Measurements from ENCODE around the gene TMBIM1. TPM values are rescaled to one million over a fixed set of nuclear protein-coding genes. Genes with fewer than 3 reads are reported as not detected.

Gene TMBIM1
- total and polyA plus RNA-seq, 9 of the 15 experiments (the other 6 are each of a cell fraction or from before 2014, with no cell fraction given), result 14.2 to 105 (median 47.0) TPM

DNA sequence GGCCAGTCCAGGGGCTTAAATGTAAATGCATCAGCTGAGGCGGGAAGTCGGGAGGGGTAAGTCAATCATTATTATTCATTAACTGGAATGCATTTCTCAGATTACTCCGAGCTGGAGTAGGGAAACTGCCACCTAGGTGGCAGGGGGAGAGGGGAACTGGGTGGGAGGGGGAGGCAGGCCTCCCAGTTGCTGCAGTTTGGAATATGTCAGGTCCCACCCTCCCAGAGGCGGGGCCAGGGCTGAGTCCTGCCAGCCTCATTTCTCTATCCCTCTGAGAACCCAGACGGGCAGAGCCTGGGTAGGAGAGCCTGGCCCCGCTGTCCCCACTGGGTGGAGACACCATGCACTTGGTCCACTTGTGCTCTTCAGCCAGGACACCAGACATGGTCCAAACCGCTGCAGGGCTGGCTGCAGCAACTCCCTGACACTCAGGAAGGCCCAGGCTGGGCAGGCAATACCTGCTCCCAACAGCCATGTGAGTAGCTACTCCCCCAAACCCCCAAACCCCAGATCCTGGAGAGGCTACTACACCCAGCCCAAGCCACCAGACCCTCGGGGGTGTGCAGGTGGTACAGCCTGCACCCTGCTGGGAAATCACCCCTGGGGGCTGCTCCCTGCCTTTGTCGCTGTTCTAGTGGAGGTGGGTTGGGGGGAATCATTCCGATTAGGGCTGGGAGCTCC lies 31.4 kb downstream of the TMBIM1 start, which contains the start of gene GPBAR1:
Gene GPBAR1 (plus strand): TSS at position 274 of the 681 bp plus-strand sequence. CDS start 1,710 bp downstream, outside the sequence.
- WGBS (ENCODE audit: insufficient coverage, low coverage, missing lambda C conversion rate), result 33% methylated on average over 4 of the region's 10 CpGs
- no peak within 1 kb of the TSS for H3K27ac ChIP-seq (ENCODE audit: extremely low read depth, low read depth, low read length)
- TF ChIP-seq MBD2 (IDR thresholded peaks at IDR 0.05; ENCODE audit: borderline replicate concordance, low read depth), result no peak
- no peak for TF ChIP-seq CTBP1 (IDR thresholded peaks at IDR 0.05; ENCODE audit: borderline replicate concordance)
- TF ChIP-seq, protein P1, sequence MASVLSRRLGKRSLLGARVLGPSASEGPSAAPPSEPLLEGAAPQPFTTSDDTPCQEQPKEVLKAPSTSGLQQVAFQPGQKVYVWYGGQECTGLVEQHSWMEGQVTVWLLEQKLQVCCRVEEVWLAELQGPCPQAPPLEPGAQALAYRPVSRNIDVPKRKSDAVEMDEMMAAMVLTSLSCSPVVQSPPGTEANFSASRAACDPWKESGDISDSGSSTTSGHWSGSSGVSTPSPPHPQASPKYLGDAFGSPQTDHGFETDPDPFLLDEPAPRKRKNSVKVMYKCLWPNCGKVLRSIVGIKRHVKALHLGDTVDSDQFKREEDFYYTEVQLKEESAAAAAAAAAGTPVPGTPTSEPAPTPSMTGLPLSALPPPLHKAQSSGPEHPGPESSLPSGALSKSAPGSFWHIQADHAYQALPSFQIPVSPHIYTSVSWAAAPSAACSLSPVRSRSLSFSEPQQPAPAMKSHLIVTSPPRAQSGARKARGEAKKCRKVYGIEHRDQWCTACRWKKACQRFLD (CRISPR knock-in tag; IDR thresholded peaks at IDR 0.05), result no peak
- TF ChIP-seq, protein P2, sequence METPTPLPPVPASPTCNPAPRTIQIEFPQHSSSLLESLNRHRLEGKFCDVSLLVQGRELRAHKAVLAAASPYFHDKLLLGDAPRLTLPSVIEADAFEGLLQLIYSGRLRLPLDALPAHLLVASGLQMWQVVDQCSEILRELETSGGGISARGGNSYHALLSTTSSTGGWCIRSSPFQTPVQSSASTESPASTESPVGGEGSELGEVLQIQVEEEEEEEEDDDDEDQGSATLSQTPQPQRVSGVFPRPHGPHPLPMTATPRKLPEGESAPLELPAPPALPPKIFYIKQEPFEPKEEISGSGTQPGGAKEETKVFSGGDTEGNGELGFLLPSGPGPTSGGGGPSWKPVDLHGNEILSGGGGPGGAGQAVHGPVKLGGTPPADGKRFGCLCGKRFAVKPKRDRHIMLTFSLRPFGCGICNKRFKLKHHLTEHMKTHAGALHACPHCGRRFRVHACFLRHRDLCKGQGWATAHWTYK (CRISPR knock-in tag; IDR thresholded peaks at IDR 0.05), result no peak
- no peak for TF ChIP-seq EWSR1 (IDR thresholded peaks at IDR 0.05; ENCODE audit: borderline replicate concordance, low read depth, partially characterized antibody)
- no peak for TF ChIP-seq IRF2 (CRISPR knock-in tag; IDR thresholded peaks at IDR 0.05)
- TF ChIP-seq MYBL2 (IDR thresholded peaks at IDR 0.05; ENCODE audit: low read depth), result no peak
- TF ChIP-seq MYBL2 (CRISPR knock-in tag; IDR thresholded peaks at IDR 0.05; ENCODE audit: borderline replicate concordance), result no peak
- TF ChIP-seq ATF7 (IDR thresholded peaks at IDR 0.05), result no peak
- TF ChIP-seq, protein P3, sequence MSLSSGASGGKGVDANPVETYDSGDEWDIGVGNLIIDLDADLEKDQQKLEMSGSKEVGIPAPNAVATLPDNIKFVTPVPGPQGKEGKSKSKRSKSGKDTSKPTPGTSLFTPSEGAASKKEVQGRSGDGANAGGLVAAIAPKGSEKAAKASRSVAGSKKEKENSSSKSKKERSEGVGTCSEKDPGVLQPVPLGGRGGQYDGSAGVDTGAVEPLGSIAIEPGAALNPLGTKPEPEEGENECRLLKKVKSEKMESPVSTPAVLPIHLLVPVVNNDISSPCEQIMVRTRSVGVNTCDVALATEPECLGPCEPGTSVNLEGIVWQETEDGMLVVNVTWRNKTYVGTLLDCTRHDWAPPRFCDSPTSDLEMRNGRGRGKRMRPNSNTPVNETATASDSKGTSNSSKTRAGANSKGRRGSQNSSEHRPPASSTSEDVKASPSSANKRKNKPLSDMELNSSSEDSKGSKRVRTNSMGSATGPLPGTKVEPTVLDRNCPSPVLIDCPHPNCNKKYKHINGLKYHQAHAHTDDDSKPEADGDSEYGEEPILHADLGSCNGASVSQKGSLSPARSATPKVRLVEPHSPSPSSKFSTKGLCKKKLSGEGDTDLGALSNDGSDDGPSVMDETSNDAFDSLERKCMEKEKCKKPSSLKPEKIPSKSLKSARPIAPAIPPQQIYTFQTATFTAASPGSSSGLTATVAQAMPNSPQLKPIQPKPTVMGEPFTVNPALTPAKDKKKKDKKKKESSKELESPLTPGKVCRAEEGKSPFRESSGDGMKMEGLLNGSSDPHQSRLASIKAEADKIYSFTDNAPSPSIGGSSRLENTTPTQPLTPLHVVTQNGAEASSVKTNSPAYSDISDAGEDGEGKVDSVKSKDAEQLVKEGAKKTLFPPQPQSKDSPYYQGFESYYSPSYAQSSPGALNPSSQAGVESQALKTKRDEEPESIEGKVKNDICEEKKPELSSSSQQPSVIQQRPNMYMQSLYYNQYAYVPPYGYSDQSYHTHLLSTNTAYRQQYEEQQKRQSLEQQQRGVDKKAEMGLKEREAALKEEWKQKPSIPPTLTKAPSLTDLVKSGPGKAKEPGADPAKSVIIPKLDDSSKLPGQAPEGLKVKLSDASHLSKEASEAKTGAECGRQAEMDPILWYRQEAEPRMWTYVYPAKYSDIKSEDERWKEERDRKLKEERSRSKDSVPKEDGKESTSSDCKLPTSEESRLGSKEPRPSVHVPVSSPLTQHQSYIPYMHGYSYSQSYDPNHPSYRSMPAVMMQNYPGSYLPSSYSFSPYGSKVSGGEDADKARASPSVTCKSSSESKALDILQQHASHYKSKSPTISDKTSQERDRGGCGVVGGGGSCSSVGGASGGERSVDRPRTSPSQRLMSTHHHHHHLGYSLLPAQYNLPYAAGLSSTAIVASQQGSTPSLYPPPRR (CRISPR knock-in tag; IDR thresholded peaks at IDR 0.05; ENCODE audit: borderline replicate concordance), result no peak
- no peak within 1 kb of the TSS for H2AFZ ChIP-seq (ENCODE audit: low read depth, low read length)
- H3K36me3 ChIP-seq (ENCODE audit: control insufficient read depth, insufficient read depth, low read length), result peaks cover 20% of the 10 kb centered on the region; the same call in 1 of the 3 replicates
- intact Hi-C loops (cut with micrococcal nuclease) (no loop called here), in situ Hi-C loops (cut with MboI) (no loop called here)
- peaks cover 3 to 13% of the 10 kb centered on the region in 2 experiments; a peak in 4 of 5 replicates for H3K4me1 ChIP-seq (replicated peaks in 1 of 2; ENCODE audit: control insufficient read depth in 2 of 2, insufficient read depth in 2 of 2, low read length in 2 of 2)
- no peak within 1 kb of the TSS for H3K4me2 ChIP-seq (ENCODE audit: insufficient read depth, low read length)
- no peaks in the 10 kb centered on the region for H3K79me2 ChIP-seq (ENCODE audit: control insufficient read depth, insufficient read depth, low read length)
- no peaks in the 10 kb centered on the region for H4K20me1 ChIP-seq (replicated peaks; ENCODE audit: control insufficient read depth, insufficient read depth, low read length)
- no peaks in the 10 kb centered on the region for H3K9me3 ChIP-seq (replicated peaks; ENCODE audit: control insufficient read depth, insufficient read depth, low read depth, low read length)
- no TSS peak for BruUV-seq (replicated peaks)
- DNase-seq (ENCODE audit: extremely low read depth in 1 of 4, low spot score in 3 of 4), result no peak
- peak within 1 kb of the TSS in 1 of 2 experiments; percentile 71; a peak in 2 of 4 replicates for H3K9ac ChIP-seq (ENCODE audit: insufficient read depth in 1 of 2, low read depth in 2 of 2, low read length in 2 of 2)
- no peak; the same call in 1 of the 3 replicates for ATAC-seq
- ChIA-PET POLR2A (interaction anchor here (0.7 to 1.5 kb wide), 2 partner anchors 9 to 11 kb away, joined by 3 to 5 read pairs; partner anchors contain the start of genes AAMP and PNKD), CTCF (ENCODE audit: low intra/inter-chr PET ratio) (no interaction called here)
- H3K4me3 ChIP-seq, result no peak within 1 kb of the TSS
- no peaks in the 10 kb centered on the region for H3K9me1 ChIP-seq (ENCODE audit: control insufficient read depth, insufficient read depth, low read length)
- no peaks in the 10 kb centered on the region for H3K27me3 ChIP-seq (ENCODE audit: control insufficient read depth in 2 of 2, insufficient read depth in 2 of 2, low read length in 2 of 2)
- no peak for FAIRE-seq
